ENCODE results near the gene KRT86. TPM values are rescaled to one million over a fixed set of nuclear protein-coding genes. Genes with fewer than 3 reads are reported as not detected.

Gene KRT86
- polyA plus RNA-seq, 1 donor, result 0.97 TPM

- no peaks in the 10 kb centered on the region for H3K36me3 ChIP-seq (ENCODE audit: control insufficient read depth, insufficient read depth, low read length)
- WGBS (ENCODE audit: insufficient coverage, low lambda C conversion rate), result no CpG with 5 or more reads among the region's 11 CpGs
Observed at GRCh38 chr12:52318241-52318990, 44.0 kb downstream of the KRT86 start.

GRCh38 chr12:52319097-52319496 is 44.7 kb downstream of the KRT86 start:
- WGBS (ENCODE audit: insufficient coverage, low lambda C conversion rate), result no CpG with 5 or more reads among the region's 11 CpGs
- H3K4me3 ChIP-seq (ENCODE audit: low read length), result no peak overlapping the region
- no peaks in the 10 kb centered on the region for H3K9me3 ChIP-seq (ENCODE audit: control insufficient read depth, low read depth, low read length)
- H3K36me3 ChIP-seq (ENCODE audit: control insufficient read depth, insufficient read depth, low read length), result no peaks in the 10 kb centered on the region
- H3K27ac ChIP-seq (ENCODE audit: low read length), result no peak overlapping the region
- H3K4me1 ChIP-seq (ENCODE audit: control insufficient read depth, insufficient read depth, low read length), result no peaks in the 10 kb centered on the region
- peaks cover 51% of the 10 kb centered on the region for H3K27me3 ChIP-seq (ENCODE audit: control insufficient read depth, insufficient read depth, low read length)
- no peak for DNase-seq

More at GRCh38 chr12:52318241-52318990, 44.0 kb downstream of the KRT86 start:
- Histone ChIP-seq H3K4me1 (ENCODE audit: control insufficient read depth, insufficient read depth, low read length) (no peaks in the 10 kb centered on the region), H3K9me3 (ENCODE audit: control insufficient read depth, low read depth, low read length) (no peaks in the 10 kb centered on the region), H3K27ac (ENCODE audit: low read length) (no peak overlapping the region), H3K4me3 (ENCODE audit: low read length) (no peak overlapping the region), H3K27me3 (ENCODE audit: control insufficient read depth, insufficient read depth, low read length) (peaks cover 45% of the 10 kb centered on the region)
- DNase-seq, result no peak

- H3K4me3 ChIP-seq (ENCODE audit: low read length), result no peak within 1 kb of the TSS
- no CpG with 5 or more reads among the region's 35 CpGs for WGBS (ENCODE audit: insufficient coverage, low lambda C conversion rate)
- no peak within 1 kb of the TSS for H3K27ac ChIP-seq (ENCODE audit: low read length)
- DNase-seq, result no peak
- H3K9me3 ChIP-seq (ENCODE audit: control insufficient read depth, low read depth, low read length), result no peaks in the 10 kb centered on the region
- no peaks in the 10 kb centered on the region for H3K36me3 ChIP-seq (ENCODE audit: control insufficient read depth, insufficient read depth, low read length)
- no peaks in the 10 kb centered on the region for H3K4me1 ChIP-seq (ENCODE audit: control insufficient read depth, insufficient read depth, low read length)
- peaks cover 55% of the 10 kb centered on the region for H3K27me3 ChIP-seq (ENCODE audit: control insufficient read depth, insufficient read depth, low read length)
Observed at GRCh38 chr12:52320784-52321400, 46.4 kb downstream of the KRT86 start, which contains the start of gene KRT83. Gene KRT83, minus strand, starts transcription at chr12:52321398. Its CDS starts 63 bp downstream, at chr12:52321335.

GRCh38 chr12:52321418-52321817 is 47.0 kb downstream of the KRT86 start:
- WGBS (ENCODE audit: insufficient coverage, low lambda C conversion rate), result no CpG with 5 or more reads among the region's 4 CpGs
- H3K4me1 ChIP-seq (ENCODE audit: control insufficient read depth, insufficient read depth, low read length), result no peaks in the 10 kb centered on the region
- H3K27ac ChIP-seq (ENCODE audit: low read length), result no peak overlapping the region
- H3K27me3 ChIP-seq (ENCODE audit: control insufficient read depth, insufficient read depth, low read length), result peaks cover 55% of the 10 kb centered on the region
- no peak for DNase-seq
- H3K4me3 ChIP-seq (ENCODE audit: low read length), result no peak overlapping the region
- H3K9me3 ChIP-seq (ENCODE audit: control insufficient read depth, low read depth, low read length), result no peaks in the 10 kb centered on the region
- no peaks in the 10 kb centered on the region for H3K36me3 ChIP-seq (ENCODE audit: control insufficient read depth, insufficient read depth, low read length)

- no peak for DNase-seq
- H3K36me3 ChIP-seq (ENCODE audit: control insufficient read depth, insufficient read depth, low read length), result no peaks in the 10 kb centered on the region
- H3K4me1 ChIP-seq (ENCODE audit: control insufficient read depth, insufficient read depth, low read length), result no peaks in the 10 kb centered on the region
- no peak overlapping the region for H3K4me3 ChIP-seq (ENCODE audit: low read length)
- H3K27me3 ChIP-seq (ENCODE audit: control insufficient read depth, insufficient read depth, low read length), result peaks cover 55% of the 10 kb centered on the region
- no CpG with 5 or more reads among the region's 1 CpG for WGBS (ENCODE audit: insufficient coverage, low lambda C conversion rate)
- no peak overlapping the region for H3K27ac ChIP-seq (ENCODE audit: low read length)
- H3K9me3 ChIP-seq (ENCODE audit: control insufficient read depth, low read depth, low read length), result no peaks in the 10 kb centered on the region
Observed at GRCh38 chr12:52322069-52322468, 47.6 kb downstream of the KRT86 start.

GRCh38 chr12:52323001-52323400 is 48.6 kb downstream of the KRT86 start:
- H3K27me3 ChIP-seq (ENCODE audit: control insufficient read depth, insufficient read depth, low read length), result peaks cover 55% of the 10 kb centered on the region
- no peak overlapping the region for H3K4me3 ChIP-seq (ENCODE audit: low read length)
- no peaks in the 10 kb centered on the region for H3K36me3 ChIP-seq (ENCODE audit: control insufficient read depth, insufficient read depth, low read length)
- no peaks in the 10 kb centered on the region for H3K9me3 ChIP-seq (ENCODE audit: control insufficient read depth, low read depth, low read length)
- H3K27ac ChIP-seq (ENCODE audit: low read length), result no peak overlapping the region
- DNase-seq, result no peak
- no peaks in the 10 kb centered on the region for H3K4me1 ChIP-seq (ENCODE audit: control insufficient read depth, insufficient read depth, low read length)
- no CpG with 5 or more reads among the region's 1 CpG for WGBS (ENCODE audit: insufficient coverage, low lambda C conversion rate)

GRCh38 chr12:52323416-52324152 is 49.1 kb downstream of the KRT86 start:
- no peaks in the 10 kb centered on the region for H3K36me3 ChIP-seq (ENCODE audit: control insufficient read depth, insufficient read depth, low read length)
- H3K9me3 ChIP-seq (ENCODE audit: control insufficient read depth, low read depth, low read length), result no peaks in the 10 kb centered on the region
- H3K27ac ChIP-seq (ENCODE audit: low read length), result no peak overlapping the region
- no peak for DNase-seq
- no CpG with 5 or more reads among the region's 10 CpGs for WGBS (ENCODE audit: insufficient coverage, low lambda C conversion rate)
- no peak overlapping the region for H3K4me3 ChIP-seq (ENCODE audit: low read length)
- peaks cover 55% of the 10 kb centered on the region for H3K27me3 ChIP-seq (ENCODE audit: control insufficient read depth, insufficient read depth, low read length)
- no peaks in the 10 kb centered on the region for H3K4me1 ChIP-seq (ENCODE audit: control insufficient read depth, insufficient read depth, low read length)

- peaks cover 51% of the 10 kb centered on the region for H3K27me3 ChIP-seq (ENCODE audit: control insufficient read depth, insufficient read depth, low read length)
- no peaks in the 10 kb centered on the region for H3K4me1 ChIP-seq (ENCODE audit: control insufficient read depth, insufficient read depth, low read length)
- no peak overlapping the region for H3K27ac ChIP-seq (ENCODE audit: low read length)
- no peaks in the 10 kb centered on the region for H3K9me3 ChIP-seq (ENCODE audit: control insufficient read depth, low read depth, low read length)
- no peaks in the 10 kb centered on the region for H3K36me3 ChIP-seq (ENCODE audit: control insufficient read depth, insufficient read depth, low read length)
- WGBS (ENCODE audit: insufficient coverage, low lambda C conversion rate), result no CpG with 5 or more reads among the region's 3 CpGs
- no peak overlapping the region for H3K4me3 ChIP-seq (ENCODE audit: low read length)
- DNase-seq, result no peak
Observed at GRCh38 chr12:52324153-52324444, 49.7 kb downstream of the KRT86 start.

GRCh38 chr12:52327052-52327829 is 52.8 kb downstream of the KRT86 start:
- H3K27ac ChIP-seq (ENCODE audit: low read length), result no peak overlapping the region
- no peak overlapping the region for H3K4me3 ChIP-seq (ENCODE audit: low read length)
- peak; percentile 64 to 75 for DNase-seq
- no peaks in the 10 kb centered on the region for H3K4me1 ChIP-seq (ENCODE audit: control insufficient read depth, insufficient read depth, low read length)
- 50% methylated on average over 1 of the region's 11 CpGs for WGBS (ENCODE audit: insufficient coverage, low lambda C conversion rate)
- no peaks in the 10 kb centered on the region for H3K36me3 ChIP-seq (ENCODE audit: control insufficient read depth, insufficient read depth, low read length)
- H3K27me3 ChIP-seq (ENCODE audit: control insufficient read depth, insufficient read depth, low read length), result peaks cover 26% of the 10 kb centered on the region
- H3K9me3 ChIP-seq (ENCODE audit: control insufficient read depth, low read depth, low read length), result no peaks in the 10 kb centered on the region
